GM12878 (cell line): ENCODE results near the gene SYPL1. TPM values are rescaled to one million over a fixed set of nuclear protein-coding genes. Genes with fewer than 3 reads are reported as not detected.

Experiments used
- ATAC-seq: fragments of 200-7000 bp; cut with Tn5 transposase; 3 replicates; pipeline ENCODE4 v1.9.1; 2020; ENCODE audit warnings: mild to moderate bottlenecking, moderate library complexity
- BruUV-seq: library from RNA; stranded (reverse); fragments of 400-500 nt; replicated peaks from 2 replicates; lab custom pipeline; 2021; lab: Mats Ljungman, UMichigan
- CTCF ChIA-PET: fragments of 300-600 bp; sonication (Branson Sonifier 250); formaldehyde crosslinking; extraction: SDS; loops from one replicate; lab custom pipeline; 2021; ENCODE audit warnings: inconsistent platforms; lab: Yijun Ruan, JAX
- POLR2A ChIA-PET: fragments of 350-600 bp; formaldehyde crosslinking; extraction: SDS; loops from one replicate; lab custom pipeline; 2021; ENCODE audit warnings: inconsistent platforms; lab: Charles Lee
- RAD21 ChIA-PET: fragments of 300-600 bp; sonication (Branson Sonifier 250); formaldehyde crosslinking; loops from one replicate; lab custom pipeline; 2023; ENCODE audit warnings: antibody characterized with exemption; ENCODE audit not compliant: unreplicated experiment; lab: Charles Lee
- SMC1A ChIA-PET: fragments of 300-600 bp; sonication (Branson Sonifier 250); formaldehyde crosslinking; loops from one replicate; lab custom pipeline; 2023; ENCODE audit not compliant: unreplicated experiment, uncharacterized antibody; lab: Charles Lee
- DNase-seq: peaks from one replicate; pipeline ENCODE4 v3.0.0-alpha.2; 2011; ENCODE audit warnings: low read depth, low spot score
- FAIRE-seq: peaks from 3 replicates; lab custom pipeline; 2011; peaks lifted over from hg19 to GRCh38; lab: Jason Lieb, UNC
- H2AFZ ChIP-seq: 2 replicates; pipeline ENCODE4 v1.6.0; 2011; ENCODE audit warnings: low read depth, low read length, control low read depth; ENCODE audit not compliant: control insufficient read depth
- H3K27ac ChIP-seq: 2 replicates; pipeline ENCODE4 v1.5.1; 2011; ENCODE audit warnings: control low read depth; ENCODE audit not compliant: control insufficient read depth, insufficient read depth
- H3K27me3 ChIP-seq, 2 experiments: replicated peaks in 1 of 2; 2 replicates each; pipeline versions ENCODE4 v1.6.0 to v1.6.1; 2011; ENCODE audit warnings: low read length in 1 of 2; ENCODE audit not compliant: control insufficient read depth in 2 of 2, insufficient read depth in 2 of 2
- H3K36me3 ChIP-seq, 2 experiments: 2 replicates each; pipeline ENCODE4 v1.5.1; 2011; ENCODE audit warnings: low read length in 1 of 2; ENCODE audit not compliant: control insufficient read depth in 2 of 2, insufficient read depth in 2 of 2
- H3K4me1 ChIP-seq: 2 replicates; pipeline ENCODE4 v1.6.1; 2011; ENCODE audit warnings: mild to moderate bottlenecking, low read length, moderate library complexity, mixed read lengths; ENCODE audit not compliant: control insufficient read depth, insufficient read depth
- H3K4me2 ChIP-seq: 2 replicates; pipeline ENCODE4 v1.6.0; 2011; ENCODE audit warnings: control low read depth; ENCODE audit not compliant: control insufficient read depth, insufficient read depth
- H3K4me3 ChIP-seq: fragments of 200-600 bp; sonication (generic); 2 replicates; pipeline ENCODE4 v1.5.1; 2016
- H3K79me2 ChIP-seq: 2 replicates; pipeline ENCODE4 v1.6.0; 2011; ENCODE audit warnings: low read length; ENCODE audit not compliant: control insufficient read depth, insufficient read depth
- H3K9ac ChIP-seq: 2 replicates; pipeline ENCODE4 v1.8.0; 2011; ENCODE audit warnings: low read length, control low read depth, mixed read lengths; ENCODE audit not compliant: control insufficient read depth, insufficient read depth
- H3K9me3 ChIP-seq: replicated peaks from 3 replicates; pipeline ENCODE4 v1.5.1; 2011; ENCODE audit warnings: mild to moderate bottlenecking, low read length; ENCODE audit not compliant: control insufficient read depth, insufficient read depth
- H4K20me1 ChIP-seq: 2 replicates; pipeline ENCODE4 v1.6.0; 2011; ENCODE audit not compliant: control insufficient read depth, insufficient read depth
- ASH2L ChIP-seq: fragments of 300-600, 200-600 bp; sonication (generic); IDR thresholded peaks from 2 replicates; pipeline ENCODE4 v1.6.1; 2017; ENCODE audit warnings: low read depth, mild to moderate bottlenecking, borderline replicate concordance
- BHLHE40 ChIP-seq, 2 experiments: fragments of 450-650 bp in 1 of 2; IDR thresholded peaks; 2 replicates each; pipeline ENCODE4 v1.6.1; 2011 to 2017; ENCODE audit warnings: low read depth in 2 of 2, borderline replicate concordance in 1 of 2, improper control_type of control experiment in 1 of 2, low read length in 1 of 2, mild to moderate bottlenecking in 1 of 2
- BMI1 ChIP-seq: fragments of 450-650 bp; IDR thresholded peaks from 2 replicates; pipeline ENCODE4 v1.6.1; 2016; ENCODE audit warnings: mild to moderate bottlenecking, moderate library complexity, borderline replicate concordance
- CHD4 ChIP-seq: fragments of 200-600 bp; sonication (generic); IDR thresholded peaks from 2 replicates; pipeline ENCODE4 v1.6.1; 2016; ENCODE audit warnings: mild to moderate bottlenecking
- EED ChIP-seq: sonication (generic); IDR thresholded peaks from 2 replicates; pipeline ENCODE4 v1.6.1; 2016; ENCODE audit warnings: antibody characterized with exemption, low read depth
- HCFC1 ChIP-seq: fragments of 150-350 bp; IDR thresholded peaks from 2 replicates; pipeline ENCODE4 v1.6.1; 2014; ENCODE audit warnings: low read length
- MAX ChIP-seq: IDR thresholded peaks from 2 replicates; pipeline ENCODE4 v1.6.1; 2012; ENCODE audit warnings: low read depth, low read length, improper control_type of control experiment
- NKRF ChIP-seq: fragments of 450-650 bp; conservative IDR thresholded peaks from 2 replicates; pipeline ENCODE4 v1.6.1; 2017; ENCODE audit warnings: mild to moderate bottlenecking, moderate library complexity
- NR2F1 ChIP-seq: fragments of 450-650 bp; conservative IDR thresholded peaks from 2 replicates; pipeline ENCODE4 v1.6.1; 2017; ENCODE audit warnings: mild to moderate bottlenecking
- SRF ChIP-seq, 2 experiments: IDR thresholded peaks; 2 replicates each; pipeline ENCODE4 v1.6.1; 2011; ENCODE audit warnings: low read depth in 2 of 2, low read length in 2 of 2, mild to moderate bottlenecking in 1 of 2, moderate library complexity in 1 of 2
- STAT1 ChIP-seq: fragments of 450-650 bp; conservative IDR thresholded peaks from 2 replicates; pipeline ENCODE4 v1.6.1; 2014; ENCODE audit warnings: antibody characterized with exemption, mild to moderate bottlenecking
- ZBTB33 ChIP-seq: fragments of 450-650 bp; IDR thresholded peaks from 2 replicates; pipeline ENCODE4 v1.6.1; 2017; ENCODE audit warnings: mild to moderate bottlenecking
- ZNF622 ChIP-seq: fragments of 450-650 bp; IDR thresholded peaks from 2 replicates; pipeline ENCODE4 v1.6.1; 2017; ENCODE audit warnings: mild to moderate bottlenecking, inconsistent platforms
- WGBS: methylation state at CpG from one replicate; pipeline ENCODE4 v1.1.6; 2016; ENCODE audit warnings: low lambda C conversion rate; ENCODE audit not compliant: insufficient replicate concordance, insufficient coverage; ENCODE audit errors: missing lambda C conversion rate; 5-methylcytosine and 5-hydroxymethylcytosine counted together
- in situ Hi-C: fragments of 300-500 bp; cut with MboI; formaldehyde crosslinking; loops from 9 replicates; pipeline ENCODE4 v1.14.3; 2018; ENCODE audit warnings: mixed read lengths
- intact Hi-C: fragments of 100-400 bp; cut with micrococcal nuclease; formaldehyde crosslinking; loops from one replicate; pipeline ENCODE4 v1.14.2; 2022; ENCODE audit not compliant: unreplicated experiment
- polyA plus RNA-seq, 11 experiments: library from polyadenylated mRNA; depleted of rRNA in 4 of 11; unstranded in 6 of 11; stranded (reverse) in 5 of 11; fragments of >200 nt; fragmentation: Nextera tagmentation in 4 of 11; fragmentation: Illumina TruSeq in 1 of 11; extraction: Ambion mirVana in 4 of 11; extraction: Trizol in 1 of 11; gene quantifications; 1 replicate in 1 of 11; 2 replicates in 10 of 11; pipeline versions ENCODE4 v1.2.1 to v1.2.3, GENCODE V29; 2011 to 2016; ENCODE audit warnings: inconsistent platforms in 2 of 11, missing spikeins in 2 of 11, low read depth in 1 of 11
- total RNA-seq, 4 experiments: library from RNA; depleted of rRNA in 3 of 4; stranded (reverse); fragments of >200 nt in 3 of 4; fragmentation: Illumina TruSeq in 1 of 4; extraction: Trizol in 1 of 4; gene quantifications; 2 replicates each; pipeline versions ENCODE4 v1.2.1 to v1.2.3, GENCODE V29; 2013 to 2021

SYPL1 gene
- total and polyA plus RNA-seq, 10 of the 15 experiments (the other 5 are each of a cell fraction or from before 2014, with no cell fraction given) = 34.5 to 177 (median 87.3) TPM

GRCh38 chr7:106142136-106142535 is 30.0 kb upstream of the SYPL1 start (continued):
- no peak for TF ChIP-seq EED

- TF ChIP-seq ASH2L (no peak), BHLHE40 (IDR thresholded peaks at IDR 0.05; ENCODE audit: borderline replicate concordance in 1 of 2, low read depth in 2 of 2, low read length in 1 of 2) (no peak), ZNF622 (no peak), HCFC1 (no peak), MAX (no peak), ZBTB33 (no peak), CHD4 (no peak), NR2F1 (no peak), SRF (IDR thresholded peaks at IDR 0.05; ENCODE audit: low read depth in 2 of 2, low read length in 2 of 2) (no peak), NKRF (no peak), STAT1 (no peak), BMI1 (no peak)
- H3K4me1 ChIP-seq = no peaks in the 10 kb centered on the region
- CTCF ChIA-PET = no interaction called here
- no peak overlapping the region for H3K4me3 ChIP-seq
- H3K27me3 ChIP-seq = no peaks in the 10 kb centered on the region
- WGBS = 65% methylated on average over 7 of the region's 7 CpGs
- no peak overlapping the region for H3K27ac ChIP-seq
- DNase-seq (no peak), FAIRE-seq (no peak), ATAC-seq (no peak)
- in situ Hi-C loops (no loop called here), intact Hi-C loops (no loop called here)
- no peak overlapping the region for H2AFZ ChIP-seq
- no peak overlapping the region for H3K4me2 ChIP-seq
- no peak overlapping the region for H3K9ac ChIP-seq
- POLR2A ChIA-PET = no interaction called here
- SMC1A ChIA-PET = interaction anchor here (1.0 kb wide), 1 partner anchor 82 kb away, joined by 3 read pairs; no protein-coding TSS in a partner anchor
- BruUV-seq = no TSS peak
- no peaks in the 10 kb centered on the region for H3K79me2 ChIP-seq
- no peaks in the 10 kb centered on the region for H3K36me3 ChIP-seq
- RAD21 ChIA-PET = no interaction called here
- no peaks in the 10 kb centered on the region for H4K20me1 ChIP-seq
- no peaks in the 10 kb centered on the region for H3K9me3 ChIP-seq
Observed at GRCh38 chr7:106140406-106141173, 28.5 kb upstream of the SYPL1 start.
